ENCODE measurements around the gene RERG.

Gene RERG, protein sequence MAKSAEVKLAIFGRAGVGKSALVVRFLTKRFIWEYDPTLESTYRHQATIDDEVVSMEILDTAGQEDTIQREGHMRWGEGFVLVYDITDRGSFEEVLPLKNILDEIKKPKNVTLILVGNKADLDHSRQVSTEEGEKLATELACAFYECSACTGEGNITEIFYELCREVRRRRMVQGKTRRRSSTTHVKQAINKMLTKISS

DNA sequence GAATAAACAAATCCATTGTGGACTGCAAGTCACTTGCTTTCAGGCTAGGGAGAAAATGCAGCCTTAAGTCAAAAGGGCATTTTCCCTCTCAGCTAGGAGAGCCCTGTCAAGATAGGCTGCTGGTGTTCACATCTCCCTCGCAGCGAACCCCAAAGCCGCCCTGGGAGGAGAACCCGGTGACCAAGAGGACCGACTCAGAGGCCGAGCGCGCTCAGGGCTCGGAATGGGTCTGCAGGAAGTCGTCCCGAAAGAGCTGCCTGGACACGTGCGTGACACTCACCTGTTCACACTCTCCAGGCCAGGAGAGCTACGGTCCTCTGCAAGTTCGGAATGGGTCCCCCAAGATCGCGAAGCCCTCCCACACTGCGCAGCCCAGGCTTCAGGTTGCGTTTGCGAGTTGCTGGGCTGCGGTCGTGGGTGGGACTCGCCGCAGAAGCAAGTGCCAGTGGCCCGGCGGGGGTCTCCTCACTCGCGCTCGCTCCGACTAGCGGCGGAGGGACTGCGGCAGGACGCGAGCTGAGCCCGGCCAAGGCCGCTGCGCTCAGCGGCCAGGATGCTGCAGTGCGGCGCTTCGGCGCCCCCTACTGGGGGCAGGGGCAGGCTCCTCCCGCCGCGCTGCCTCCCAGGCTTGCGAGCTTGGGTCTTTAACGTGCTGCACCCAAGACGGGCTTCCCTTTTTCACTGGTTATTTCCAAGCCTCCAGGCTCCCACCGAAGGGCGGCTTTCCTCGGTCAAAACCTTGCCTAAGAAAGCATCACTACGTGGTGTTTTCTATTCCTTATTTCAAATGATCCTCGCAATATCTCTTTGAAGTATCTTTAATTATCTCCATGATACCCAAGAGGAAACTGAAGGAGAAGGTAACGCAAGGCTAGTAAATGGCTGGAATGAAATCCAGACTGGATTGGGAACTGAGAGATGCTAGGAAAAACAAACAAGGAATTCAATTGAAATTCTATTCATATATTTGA lies at the start of gene RERG:
Gene RERG (minus strand): TSS at position 503 of the 971 bp plus-strand sequence. CDS start 3,928 bp downstream, outside the sequence.
- TF ChIP-seq GATA3 (IDR thresholded peaks at IDR 0.05; ENCODE audit: low read depth, low read length): no peak
- TF ChIP-seq GATA2 (IDR thresholded peaks at IDR 0.05; ENCODE audit: low read depth, low read length): no peak

DNA sequence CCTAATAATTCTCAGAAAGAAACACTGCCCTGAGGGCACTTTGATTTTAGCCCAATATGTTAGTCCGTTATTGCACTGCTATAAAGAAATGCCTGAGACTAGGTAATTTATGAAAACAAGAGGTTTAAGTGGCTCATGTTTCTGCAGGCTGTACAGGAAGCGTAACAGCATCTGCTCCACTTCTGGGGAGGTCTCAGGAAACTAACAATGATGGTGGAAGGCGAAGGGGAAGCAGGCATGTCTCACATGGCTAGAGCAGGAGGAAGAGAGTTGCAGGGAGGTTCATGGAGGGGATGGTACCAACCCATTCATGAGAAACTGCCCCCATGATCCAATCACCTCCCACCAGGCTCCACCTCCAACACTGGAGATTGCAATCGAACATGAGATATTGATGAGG lies 49.4 kb upstream of the RERG start:
- TF ChIP-seq GATA2 (IDR thresholded peaks at IDR 0.05; ENCODE audit: low read depth, low read length) (no peak), GATA3 (IDR thresholded peaks at IDR 0.05; ENCODE audit: low read depth, low read length) (no peak)

DNA sequence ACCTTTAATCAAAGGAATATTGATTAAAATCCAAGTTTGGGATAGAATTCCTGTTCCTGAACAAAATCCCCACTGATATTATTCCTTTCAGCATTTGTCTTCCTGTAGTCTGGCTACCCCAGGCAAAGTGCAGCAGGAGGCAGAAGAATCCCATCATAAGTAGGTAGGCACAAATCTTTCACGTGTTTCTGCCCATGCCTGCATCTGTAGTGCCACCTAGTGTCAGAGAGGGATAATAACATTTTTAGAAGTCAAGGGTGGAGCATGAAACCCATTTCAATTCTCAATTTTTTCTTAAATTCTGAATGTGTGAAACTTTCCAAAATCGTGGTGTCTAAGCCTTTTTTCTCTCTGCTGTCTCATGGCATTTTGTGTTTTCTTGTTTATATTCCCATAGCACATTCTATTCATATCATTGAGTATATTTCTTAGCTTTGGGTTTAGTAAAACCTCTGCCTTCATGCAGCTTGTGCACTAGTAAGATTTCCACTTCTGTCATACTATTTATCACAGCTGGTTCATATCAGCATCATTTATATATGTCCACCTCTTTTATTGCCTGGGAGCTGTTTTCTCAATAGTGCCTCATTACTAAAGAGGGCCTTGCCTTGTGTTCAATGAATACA lies 47.8 kb upstream of the RERG start:
- TF ChIP-seq GATA3 (IDR thresholded peaks at IDR 0.05; ENCODE audit: low read depth, low read length): no peak
- TF ChIP-seq GATA2 (IDR thresholded peaks at IDR 0.05; ENCODE audit: low read depth, low read length): no peak

DNA sequence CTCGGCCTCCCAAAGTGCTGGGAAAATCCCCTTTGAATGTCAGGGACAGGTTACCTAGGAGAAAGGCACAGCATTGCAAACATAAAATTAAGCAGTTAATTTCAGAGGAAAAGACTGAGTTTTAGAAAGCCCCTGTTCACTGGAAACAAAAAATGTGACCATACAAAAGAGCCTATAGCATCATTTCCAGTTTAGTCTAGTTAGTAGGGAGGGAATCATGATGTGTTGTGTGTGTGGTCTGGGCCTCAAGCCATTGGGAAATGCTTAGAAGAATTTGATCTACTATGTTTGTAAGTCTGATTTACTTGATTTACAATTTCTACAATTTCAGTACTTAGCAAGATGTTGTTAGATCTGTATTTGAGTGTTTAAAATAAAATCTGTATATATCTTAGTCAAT lies 47.1 kb upstream of the RERG start:
- no peak for TF ChIP-seq GATA2 (IDR thresholded peaks at IDR 0.05; ENCODE audit: low read depth, low read length)
- TF ChIP-seq GATA3 (IDR thresholded peaks at IDR 0.05; ENCODE audit: low read depth, low read length): no peak

DNA sequence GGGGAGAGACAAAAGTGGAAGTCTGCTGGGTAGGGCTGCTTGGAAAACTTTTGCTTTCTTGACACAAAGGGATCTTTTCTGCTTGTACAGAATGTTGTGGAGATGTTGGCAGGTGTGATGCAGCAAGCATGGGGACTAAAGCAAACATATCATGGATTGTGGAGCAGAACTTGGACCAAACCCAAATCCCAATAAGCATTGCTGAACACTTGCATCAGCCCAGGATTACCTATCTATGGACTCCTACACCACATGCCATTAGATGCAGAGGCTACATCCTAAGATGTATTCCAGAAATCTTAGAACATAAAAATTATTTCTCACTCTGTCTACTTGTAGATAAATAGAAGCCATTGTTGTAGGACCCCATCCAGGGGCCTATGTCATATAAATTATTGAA lies 44.7 kb upstream of the RERG start:
- TF ChIP-seq GATA2 (IDR thresholded peaks at IDR 0.05; ENCODE audit: low read depth, low read length) (no peak), GATA3 (IDR thresholded peaks at IDR 0.05; ENCODE audit: low read depth, low read length) (no peak)

DNA sequence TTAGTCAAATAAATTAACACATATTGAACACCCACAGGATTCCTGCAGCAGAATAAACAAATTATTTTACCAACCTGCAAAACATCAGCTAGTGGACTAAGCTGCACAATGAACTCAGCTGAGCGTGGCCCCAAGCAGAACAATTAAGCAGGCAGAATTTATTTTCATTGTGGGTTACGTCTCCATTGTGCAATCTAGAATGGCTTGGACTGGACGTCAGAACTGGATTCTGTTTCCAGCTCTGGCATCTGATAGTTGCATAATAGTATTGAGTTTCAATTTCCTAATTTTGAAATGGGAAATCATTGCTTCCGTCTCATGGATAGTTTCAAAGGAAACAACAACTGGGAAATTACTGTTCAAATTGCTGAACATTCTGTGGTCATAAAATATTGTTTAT lies 35.5 kb upstream of the RERG start:
- TF ChIP-seq GATA2 (IDR thresholded peaks at IDR 0.05; ENCODE audit: low read depth, low read length) (no peak), GATA3 (IDR thresholded peaks at IDR 0.05; ENCODE audit: low read depth, low read length) (no peak)

DNA sequence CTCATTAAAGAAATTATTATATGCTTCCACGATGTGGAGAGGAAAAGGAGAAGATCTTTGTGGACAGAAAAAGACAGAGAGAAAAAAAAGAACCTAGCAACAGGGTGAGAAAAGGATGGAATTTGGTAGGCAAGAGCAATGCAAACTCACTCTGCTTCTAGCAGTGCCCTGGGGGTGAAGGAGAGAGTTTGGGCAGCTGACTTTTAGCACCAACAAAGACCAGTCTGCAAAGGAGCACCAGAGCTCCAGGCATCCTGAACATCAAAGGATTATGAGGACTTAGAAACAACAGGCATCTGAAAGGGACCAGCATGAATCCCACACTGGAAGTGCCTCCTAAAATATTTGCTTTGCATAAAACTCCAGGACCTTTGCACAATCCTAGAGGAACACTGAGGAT lies 32.8 kb upstream of the RERG start:
- TF ChIP-seq GATA2 (IDR thresholded peaks at IDR 0.05; ENCODE audit: low read depth, low read length): no peak
- no peak for TF ChIP-seq GATA3 (IDR thresholded peaks at IDR 0.05; ENCODE audit: low read depth, low read length)

DNA sequence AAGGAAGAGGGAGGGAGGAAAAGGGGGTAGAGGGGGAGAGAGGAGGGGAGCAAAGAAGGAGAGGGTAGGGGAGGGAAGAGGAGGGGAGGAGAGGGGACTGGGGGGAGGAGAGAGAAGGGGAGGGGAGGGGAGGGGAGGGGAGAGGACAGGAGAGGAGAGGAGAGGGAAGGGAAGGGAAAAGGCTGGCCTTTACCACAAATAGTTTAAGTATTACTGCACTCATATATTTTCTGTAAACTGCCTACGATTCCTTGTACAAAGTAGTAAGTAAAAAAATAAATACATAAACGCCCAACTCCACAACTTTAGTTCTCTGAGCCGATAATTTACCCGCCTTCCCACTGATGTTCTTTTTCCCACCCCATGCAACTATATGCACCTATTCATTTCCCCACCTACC lies 23.7 kb upstream of the RERG start:
- TF ChIP-seq GATA3 (IDR thresholded peaks at IDR 0.05; ENCODE audit: low read depth, low read length) (no peak), GATA2 (IDR thresholded peaks at IDR 0.05; ENCODE audit: low read depth, low read length) (no peak)

DNA sequence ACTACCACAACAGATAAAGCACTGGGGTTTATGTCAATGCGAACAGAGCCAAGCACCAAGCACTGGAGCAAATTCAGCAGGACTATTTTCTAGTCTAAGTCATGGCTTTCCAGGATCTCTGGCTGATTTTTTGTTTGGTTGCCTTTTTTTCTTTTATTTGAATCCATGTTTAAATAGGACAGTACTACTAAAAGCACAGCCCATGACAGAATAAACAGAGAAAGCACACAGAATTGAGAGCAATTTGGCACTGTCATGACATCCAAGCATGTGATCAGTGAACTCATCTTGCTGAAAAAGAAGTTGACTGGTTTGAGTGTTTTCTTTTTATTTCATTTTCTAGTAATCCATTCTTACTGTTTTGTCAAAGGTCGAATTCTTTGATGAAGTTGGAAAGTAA lies 23.1 kb upstream of the RERG start:
- no peak for TF ChIP-seq GATA3 (IDR thresholded peaks at IDR 0.05; ENCODE audit: low read depth, low read length)
- TF ChIP-seq GATA2 (IDR thresholded peaks at IDR 0.05; ENCODE audit: low read depth, low read length): no peak

DNA sequence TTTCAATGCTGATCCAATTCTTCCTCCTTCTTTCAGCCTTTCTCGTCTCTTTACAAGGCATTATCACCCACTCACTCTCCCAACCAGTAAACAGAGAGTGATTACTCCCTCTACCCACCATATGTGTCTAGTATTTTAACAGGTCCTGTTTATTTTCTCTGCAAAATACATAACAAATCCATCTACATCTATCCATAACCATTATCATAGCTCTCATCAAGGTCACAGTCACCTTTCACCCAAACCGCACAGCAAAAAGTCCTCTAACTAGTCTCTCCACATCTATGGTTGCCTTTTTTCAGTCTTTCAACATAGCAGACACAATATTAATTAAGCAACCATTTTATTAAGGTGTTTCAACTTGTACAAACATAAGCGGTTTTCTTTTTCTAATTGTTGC lies 21.9 kb upstream of the RERG start:
- TF ChIP-seq GATA3 (IDR thresholded peaks at IDR 0.05; ENCODE audit: low read depth, low read length) (no peak), GATA2 (IDR thresholded peaks at IDR 0.05; ENCODE audit: low read depth, low read length) (no peak)

DNA sequence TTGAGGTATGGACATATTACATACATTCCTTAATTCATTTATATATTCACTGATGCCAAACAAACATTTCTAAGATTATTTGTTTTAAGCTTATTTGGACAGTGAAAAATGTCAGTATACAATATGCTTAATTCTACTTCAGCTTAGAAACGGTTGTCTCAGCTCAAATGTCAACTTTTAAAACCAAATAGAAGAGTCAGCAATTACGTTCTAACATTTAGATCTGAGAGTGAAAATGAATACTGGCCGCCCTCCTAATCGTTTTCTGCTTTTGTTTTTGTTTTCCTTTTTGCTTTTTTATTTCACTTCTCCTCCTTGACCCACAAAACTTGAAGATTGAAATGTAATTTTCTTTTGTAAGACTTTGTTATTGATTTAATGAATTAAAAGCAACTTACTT lies 19.7 kb upstream of the RERG start:
- TF ChIP-seq GATA2 (IDR thresholded peaks at IDR 0.05; ENCODE audit: low read depth, low read length) (no peak), GATA3 (IDR thresholded peaks at IDR 0.05; ENCODE audit: low read depth, low read length) (no peak)

DNA sequence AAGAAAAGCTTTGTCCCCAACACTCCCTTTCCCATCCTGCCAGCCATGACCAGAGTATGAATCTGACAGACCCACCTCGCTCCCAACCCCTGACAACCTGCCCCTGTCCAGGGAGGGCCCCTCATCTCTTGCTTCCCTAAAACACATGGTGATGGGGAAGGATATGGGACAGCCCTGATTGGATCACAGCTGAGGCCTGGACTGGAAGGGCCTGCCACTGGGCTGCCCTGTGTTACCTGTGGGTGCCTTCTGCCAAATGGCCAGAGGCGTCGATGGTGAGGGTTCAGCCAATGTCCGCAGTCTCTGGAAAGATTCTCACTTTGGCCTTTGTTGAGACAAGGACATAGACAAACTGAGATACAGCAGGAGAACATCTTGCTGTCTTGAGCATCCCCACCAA lies 13.3 kb upstream of the RERG start:
- TF ChIP-seq GATA2 (IDR thresholded peaks at IDR 0.05; ENCODE audit: low read depth, low read length) (no peak), GATA3 (IDR thresholded peaks at IDR 0.05; ENCODE audit: low read depth, low read length) (no peak)

DNA sequence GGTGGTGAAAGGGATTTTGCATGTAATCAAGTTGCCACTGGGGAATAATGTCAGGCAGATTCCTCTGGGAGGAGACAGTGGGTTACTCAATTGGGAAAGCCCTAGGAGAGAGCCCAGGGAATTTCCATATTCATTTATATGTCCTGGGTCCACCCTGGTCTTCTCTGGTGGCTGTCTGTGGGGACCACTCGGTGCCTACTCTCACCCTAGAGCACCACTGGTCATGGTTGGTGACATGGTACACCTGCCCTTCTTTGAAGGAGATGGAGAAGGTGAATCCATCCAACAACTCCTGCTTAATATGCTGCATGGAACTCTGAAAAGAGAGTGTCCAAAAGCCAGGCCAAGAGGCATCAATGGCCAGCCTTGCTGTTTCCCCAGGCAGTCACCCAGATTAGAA lies 12.8 kb upstream of the RERG start:
- no peak for TF ChIP-seq GATA3 (IDR thresholded peaks at IDR 0.05; ENCODE audit: low read depth, low read length)
- no peak for TF ChIP-seq GATA2 (IDR thresholded peaks at IDR 0.05; ENCODE audit: low read depth, low read length)

DNA sequence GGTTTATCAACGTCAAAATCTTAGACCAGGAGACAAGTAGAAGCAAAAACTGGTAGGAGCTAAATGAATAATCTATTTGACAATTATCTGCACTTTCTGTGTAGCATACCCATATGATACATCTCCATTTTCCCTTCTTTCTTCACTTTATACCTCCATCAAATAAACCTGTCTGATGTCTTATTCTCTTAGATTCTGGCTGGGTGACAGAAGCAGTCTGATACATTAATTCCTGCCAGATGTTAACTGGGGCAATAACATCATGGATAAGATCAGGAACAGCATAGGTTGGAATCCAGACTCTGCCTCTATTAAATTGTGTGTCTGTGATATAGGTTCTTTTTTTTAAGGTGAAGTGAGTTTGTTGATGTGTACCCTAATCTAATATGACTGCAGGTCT lies 11.7 kb upstream of the RERG start:
- peak; percentile 76 for TF ChIP-seq GATA3 (IDR thresholded peaks at IDR 0.05; ENCODE audit: low read depth, low read length)
- TF ChIP-seq GATA2 (IDR thresholded peaks at IDR 0.05; ENCODE audit: low read depth, low read length): no peak; the same call in 1 of the 2 replicates

Measured in SH-SY5Y (cell line).